Measurements from ENCODE around the gene ZBTB43.
"Not testable (repeated sequence)": the region's sequence is repeated elsewhere in the genome, so short reads cannot be mapped to it uniquely, and the experiment has no call there.

The ZBTB43 gene

DNA sequence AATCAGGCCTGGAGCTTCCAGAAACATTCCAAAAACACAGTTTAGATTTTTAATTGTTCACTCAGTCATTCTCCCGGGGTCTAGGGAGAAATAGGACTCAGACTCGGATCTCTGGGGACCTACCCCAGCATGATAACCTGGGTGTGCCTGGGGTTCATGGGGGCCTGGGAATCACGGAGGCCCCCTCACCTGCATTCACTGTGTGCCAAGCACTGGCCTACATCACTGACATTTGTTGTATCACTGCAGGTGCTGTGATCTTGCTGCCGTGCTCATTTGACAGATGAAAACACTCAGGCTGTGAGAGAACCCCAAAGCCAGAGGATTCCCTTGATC, 22.8 kb upstream of the ZBTB43 start:
- TF ChIP-seq, protein P1, sequence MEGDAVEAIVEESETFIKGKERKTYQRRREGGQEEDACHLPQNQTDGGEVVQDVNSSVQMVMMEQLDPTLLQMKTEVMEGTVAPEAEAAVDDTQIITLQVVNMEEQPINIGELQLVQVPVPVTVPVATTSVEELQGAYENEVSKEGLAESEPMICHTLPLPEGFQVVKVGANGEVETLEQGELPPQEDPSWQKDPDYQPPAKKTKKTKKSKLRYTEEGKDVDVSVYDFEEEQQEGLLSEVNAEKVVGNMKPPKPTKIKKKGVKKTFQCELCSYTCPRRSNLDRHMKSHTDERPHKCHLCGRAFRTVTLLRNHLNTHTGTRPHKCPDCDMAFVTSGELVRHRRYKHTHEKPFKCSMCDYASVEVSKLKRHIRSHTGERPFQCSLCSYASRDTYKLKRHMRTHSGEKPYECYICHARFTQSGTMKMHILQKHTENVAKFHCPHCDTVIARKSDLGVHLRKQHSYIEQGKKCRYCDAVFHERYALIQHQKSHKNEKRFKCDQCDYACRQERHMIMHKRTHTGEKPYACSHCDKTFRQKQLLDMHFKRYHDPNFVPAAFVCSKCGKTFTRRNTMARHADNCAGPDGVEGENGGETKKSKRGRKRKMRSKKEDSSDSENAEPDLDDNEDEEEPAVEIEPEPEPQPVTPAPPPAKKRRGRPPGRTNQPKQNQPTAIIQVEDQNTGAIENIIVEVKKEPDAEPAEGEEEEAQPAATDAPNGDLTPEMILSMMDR (IDR thresholded peaks at IDR 0.05; ENCODE audit: low read depth, low read length): no peak
- no peak for DNase-seq (ENCODE audit: extremely low read depth, low read depth)

GRCh38 chr9:126783949-126784348, 20.9 kb upstream of the ZBTB43 start:
- DNase-seq (ENCODE audit: extremely low read depth, low read depth): no peak
- TF ChIP-seq, protein P1 (IDR thresholded peaks at IDR 0.05; ENCODE audit: low read depth, low read length): no peak

DNA sequence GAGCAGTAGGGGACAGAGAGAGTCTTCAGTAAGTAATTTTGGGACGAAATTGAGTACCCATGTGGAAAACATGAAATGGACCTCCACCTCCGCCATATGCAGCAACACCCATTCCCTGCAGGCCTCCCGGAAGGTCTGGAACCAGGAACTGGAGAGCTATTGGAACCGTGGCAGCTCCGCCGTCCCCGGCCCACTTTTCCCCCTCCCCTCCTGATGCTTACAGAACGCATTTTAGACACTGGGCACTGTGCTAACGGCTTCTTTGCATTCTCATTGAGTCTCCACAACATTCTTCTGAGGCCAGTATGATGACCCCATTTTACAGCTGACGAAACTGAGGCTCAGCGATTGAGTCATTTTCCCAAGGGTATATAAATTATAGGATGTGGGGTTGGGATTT, 20.4 kb upstream of the ZBTB43 start:
- TF ChIP-seq, protein P1 (IDR thresholded peaks at IDR 0.05; ENCODE audit: low read depth, low read length): no peak
- no peak for DNase-seq (ENCODE audit: extremely low read depth, low read depth)

DNA sequence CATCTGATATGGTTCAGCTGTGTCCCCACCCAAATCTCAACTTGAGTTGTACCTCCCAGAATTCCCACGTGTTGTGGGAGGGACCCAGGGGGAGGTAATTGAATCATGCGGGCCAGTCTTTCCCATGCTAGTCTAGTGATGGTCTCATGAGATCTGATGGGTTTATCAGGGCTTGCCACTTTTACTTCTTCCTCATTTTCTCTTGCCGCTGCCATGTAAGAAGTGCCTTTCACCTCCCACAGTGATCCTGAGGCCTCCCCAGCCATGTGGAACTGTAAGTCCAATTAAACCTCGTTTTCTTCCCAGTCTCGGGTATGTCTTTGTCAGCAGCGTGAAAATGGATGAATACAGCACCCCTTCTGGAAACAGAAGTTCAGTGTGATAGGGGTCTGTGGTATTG, 20.0 kb upstream of the ZBTB43 start:
- DNase-seq (ENCODE audit: extremely low read depth, low read depth): not testable (repeated sequence)

DNA sequence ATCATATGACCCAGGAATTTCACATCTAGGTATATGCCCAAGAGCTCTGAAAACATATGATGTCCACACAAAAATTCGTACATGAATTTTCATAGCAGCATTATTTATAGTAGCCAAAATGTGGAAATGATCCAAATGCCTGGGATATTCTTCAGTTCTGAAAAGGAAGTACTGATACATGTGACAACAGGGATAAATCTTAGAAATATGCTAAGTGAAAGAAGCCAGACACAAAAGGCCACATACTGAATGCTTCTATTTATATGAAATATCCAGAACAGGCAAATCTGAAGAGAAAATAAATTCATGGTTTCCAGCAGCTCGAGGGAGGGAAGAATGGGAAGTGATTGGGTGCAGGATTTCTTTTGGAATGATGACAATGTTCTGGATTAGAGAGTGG, 16.8 kb upstream of the ZBTB43 start:
- TF ChIP-seq, protein P1 (IDR thresholded peaks at IDR 0.05; ENCODE audit: low read depth, low read length): no peak
- no peak for DNase-seq (ENCODE audit: extremely low read depth, low read depth)

DNA sequence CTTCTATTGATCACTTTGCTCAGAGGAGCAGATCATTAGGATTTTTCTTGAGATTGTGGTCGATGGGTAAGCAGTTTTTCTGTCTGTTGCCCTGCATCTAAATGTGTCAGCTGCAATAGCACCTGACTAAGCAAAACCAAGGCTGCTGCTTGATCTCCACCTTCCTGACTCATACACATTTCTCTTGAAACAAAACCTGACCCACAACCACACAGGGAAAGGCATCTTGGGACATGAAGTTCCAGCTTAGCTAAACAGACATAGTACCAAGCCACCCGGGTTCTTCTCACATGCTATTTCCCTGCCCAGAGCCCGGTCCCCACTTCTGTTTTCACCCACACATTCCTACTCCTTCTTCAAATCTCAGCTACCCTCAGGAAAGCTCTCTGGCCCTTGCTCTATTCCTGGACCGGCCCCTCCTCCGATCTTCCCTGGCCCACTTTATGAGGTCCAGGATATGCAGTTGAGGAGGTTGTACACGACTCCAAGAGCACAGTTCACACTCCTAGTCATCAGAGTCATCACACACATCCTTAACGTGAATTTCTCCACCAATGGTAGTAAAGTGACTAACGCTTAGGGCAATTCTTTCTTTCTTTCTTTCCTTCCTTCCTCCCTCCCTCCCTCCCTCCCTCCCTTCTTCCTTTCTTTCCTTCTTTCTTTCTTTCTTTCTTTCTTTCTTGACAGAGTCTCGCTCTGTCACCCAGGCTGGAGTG, 16.0 kb upstream of the ZBTB43 start:
- TF ChIP-seq, protein P1 (IDR thresholded peaks at IDR 0.05; ENCODE audit: low read depth, low read length): no peak
- no peak for DNase-seq (ENCODE audit: extremely low read depth, low read depth)

GRCh38 chr9:126790561-126790960, 14.3 kb upstream of the ZBTB43 start:
- TF ChIP-seq, protein P1 (IDR thresholded peaks at IDR 0.05; ENCODE audit: low read depth, low read length): no peak
- no peak for DNase-seq (ENCODE audit: extremely low read depth, low read depth)

Data from AG09319 (cell line).